GM12878 (cell line): ENCODE data around the gene PTBP3. TPM values are rescaled to one million over a fixed set of nuclear protein-coding genes. Genes with fewer than 3 reads are reported as not detected.

Experiments
- ATF2 ChIP-seq: IDR thresholded peaks from 2 replicates; pipeline ENCODE4 v1.6.1; 2012; ENCODE audit warnings: low read length, inconsistent platforms
- BCLAF1 ChIP-seq: fragments of 450-650 bp; IDR thresholded peaks from 2 replicates; pipeline ENCODE4 v1.6.1; 2017; ENCODE audit warnings: antibody characterized with exemption, mild to moderate bottlenecking, moderate library complexity
- E4F1 ChIP-seq: fragments of 450-650 bp; IDR thresholded peaks from 2 replicates; pipeline ENCODE4 v1.6.1; 2018; ENCODE audit warnings: borderline replicate concordance, mild to moderate bottlenecking; ENCODE audit not compliant: partially characterized antibody
- ETV6 ChIP-seq, 2 experiments: fragments of 450-650 bp in 1 of 2; IDR thresholded peaks in 1 of 2; conservative IDR thresholded peaks in 1 of 2; 2 replicates each; pipeline ENCODE4 v1.6.1; 2014; ENCODE audit warnings: antibody characterized with exemption in 1 of 2, borderline replicate concordance in 1 of 2, low read depth in 1 of 2, mild to moderate bottlenecking in 1 of 2, moderate library complexity in 1 of 2
- KLF5 ChIP-seq: fragments of 450-650 bp; IDR thresholded peaks from 2 replicates; pipeline ENCODE4 v1.6.1; 2014; ENCODE audit warnings: mild to moderate bottlenecking; ENCODE audit not compliant: partially characterized antibody
- MAX ChIP-seq: IDR thresholded peaks from 2 replicates; pipeline ENCODE4 v1.6.1; 2012; ENCODE audit warnings: low read depth, low read length, improper control_type of control experiment
- MTA2 ChIP-seq: fragments of 450-650 bp; IDR thresholded peaks from 2 replicates; pipeline ENCODE4 v1.6.1; 2016; ENCODE audit warnings: low read depth, mild to moderate bottlenecking, moderate library complexity
- NR2F1 ChIP-seq: fragments of 450-650 bp; conservative IDR thresholded peaks from 2 replicates; pipeline ENCODE4 v1.6.1; 2017; ENCODE audit warnings: mild to moderate bottlenecking
- PAX8 ChIP-seq: fragments of 450-650 bp; IDR thresholded peaks from 2 replicates; pipeline ENCODE4 v1.6.1; 2017; ENCODE audit warnings: mild to moderate bottlenecking, moderate library complexity
- PML ChIP-seq: IDR thresholded peaks from 2 replicates; pipeline ENCODE4 v1.6.1; 2012; ENCODE audit warnings: low read length, inconsistent platforms
- POLR2A ChIP-seq: IDR thresholded peaks from 2 replicates; pipeline ENCODE4 v1.6.1; 2011; ENCODE audit warnings: low read depth, mild to moderate bottlenecking, low read length
- SREBF1 ChIP-seq: IDR thresholded peaks from 2 replicates; pipeline ENCODE4 v1.6.1; 2012; ENCODE audit warnings: mild to moderate bottlenecking, low read length
- SUZ12 ChIP-seq: fragments of 200-600 bp; sonication (generic); IDR thresholded peaks from one replicate; pipeline ENCODE4 v1.6.1; 2018; ENCODE audit warnings: antibody characterized with exemption, mild to moderate bottlenecking; ENCODE audit not compliant: unreplicated experiment
- TAF1 ChIP-seq: IDR thresholded peaks from 2 replicates; pipeline ENCODE4 v1.6.1; 2011; ENCODE audit warnings: mild to moderate bottlenecking, low read depth, low read length, borderline replicate concordance
- TBL1XR1 ChIP-seq: IDR thresholded peaks from 2 replicates; pipeline ENCODE4 v1.6.1; 2012; ENCODE audit warnings: low read depth, low read length, improper control_type of control experiment
- TCF3 ChIP-seq: IDR thresholded peaks from 2 replicates; pipeline ENCODE4 v1.6.1; 2012; ENCODE audit warnings: low read depth, mild to moderate bottlenecking, low read length, borderline replicate concordance; ENCODE audit not compliant: insufficient read depth
- USF1 ChIP-seq: IDR thresholded peaks from 2 replicates; pipeline ENCODE4 v1.6.1; 2011; ENCODE audit warnings: borderline replicate concordance, low read depth, mild to moderate bottlenecking, moderate library complexity, mixed read lengths, low read length; ENCODE audit not compliant: insufficient read depth; ENCODE audit errors: extremely low read length
- WRNIP1 ChIP-seq: IDR thresholded peaks from 2 replicates; pipeline ENCODE4 v1.6.1; 2011; ENCODE audit warnings: low read depth, low read length, improper control_type of control experiment, borderline replicate concordance
- ZBTB4 ChIP-seq: fragments of 450-650 bp; formaldehyde crosslinking; IDR thresholded peaks from 2 replicates; pipeline ENCODE4 v1.4.0; 2022; ENCODE audit warnings: mild to moderate bottlenecking, moderate library complexity
- ZNF274 ChIP-seq: IDR thresholded peaks from one replicate; pipeline ENCODE4 v1.8.0; 2011; ENCODE audit not compliant: insufficient read length, insufficient read depth
- polyA plus RNA-seq, 11 experiments: library from polyadenylated mRNA; depleted of rRNA in 4 of 11; unstranded in 6 of 11; stranded (reverse) in 5 of 11; fragments of >200 nt; fragmentation: Nextera tagmentation in 4 of 11; fragmentation: Illumina TruSeq in 1 of 11; extraction: Ambion mirVana in 4 of 11; extraction: Trizol in 1 of 11; gene quantifications; 1 replicate in 1 of 11; 2 replicates in 10 of 11; pipeline versions ENCODE4 v1.2.1 to v1.2.3, GENCODE V29; 2011 to 2016; ENCODE audit warnings: inconsistent platforms in 2 of 11, missing spikeins in 2 of 11, low read depth in 1 of 11
- total RNA-seq, 4 experiments: library from RNA; depleted of rRNA in 3 of 4; stranded (reverse); fragments of >200 nt in 3 of 4; fragmentation: Illumina TruSeq in 1 of 4; extraction: Trizol in 1 of 4; gene quantifications; 2 replicates each; pipeline versions ENCODE4 v1.2.1 to v1.2.3, GENCODE V29; 2013 to 2021

Gene PTBP3
- total and polyA plus RNA-seq, 10 of the 15 experiments (the other 5 are each of a cell fraction or from before 2014, with no cell fraction given), result 12.5 to 104 (median 52.7) TPM

GRCh38 chr9:112218908-112219307, 114.5 kb downstream of the PTBP3 start (continued):
- TF ChIP-seq USF1, result no peak
- TF ChIP-seq POLR2A, result no peak
- TF ChIP-seq PML, result peak; percentile 45; the same call in 1 of the 2 replicates
- no peak for TF ChIP-seq PAX8
- TF ChIP-seq KLF5, result no peak
- no peak for TF ChIP-seq TCF3
- no peak for TF ChIP-seq WRNIP1
- TF ChIP-seq ETV6 (conservative IDR thresholded peaks at IDR 0.05 in 1 of 2, IDR thresholded peaks at IDR 0.05 in 1 of 2; ENCODE audit: borderline replicate concordance in 1 of 2, low read depth in 1 of 2), result no peak
- TF ChIP-seq TAF1, result no peak
- TF ChIP-seq ZBTB4 (CRISPR knock-in tag), result no peak
- no peak for TF ChIP-seq ZNF274
- peak; percentile 66; the same call in 1 of the 2 replicates for TF ChIP-seq TBL1XR1
- no peak for TF ChIP-seq MAX
- no peak for TF ChIP-seq NR2F1
- peak; percentile 23; the same call in 1 of the 2 replicates for TF ChIP-seq SREBF1
- no peak for TF ChIP-seq E4F1
- TF ChIP-seq MTA2, result peak; percentile 53; the same call in 1 of the 2 replicates
- TF ChIP-seq ATF2, result peak; percentile 33; the same call in 1 of the 2 replicates
- no peak for TF ChIP-seq SUZ12
- no peak for TF ChIP-seq BCLAF1
